A549 (cell line): ENCODE measurements around the gene TMEM135. TPM values are rescaled to one million over a fixed set of nuclear protein-coding genes. Genes with fewer than 3 reads are reported as not detected.
A peak's percentile ranks its signal among the peaks of the same experiment; 100 is the strongest.

ENCODE experiments used
- ATAC-seq, 2 experiments: fragments of 200-7000 bp in 1 of 2; fragments of >200 bp in 1 of 2; cut with Nextera tagmentation in 1 of 2; cut with Tn5 transposase in 1 of 2; 3 replicates each; pipeline versions ENCODE4 v1.8.0 to v1.9.1; 2018 to 2020; ENCODE audit warnings: mild to moderate bottlenecking in 1 of 2, moderate library complexity in 1 of 2
- CTCF ChIA-PET: fragments of 300-600 bp; sonication (Branson Sonifier 250); formaldehyde crosslinking; extraction: SDS; loops from one replicate; lab custom pipeline; 2021; ENCODE audit warnings: antibody characterized with exemption, inconsistent platforms; lab: Yijun Ruan, JAX
- POLR2A ChIA-PET: fragments of 350-600 bp; formaldehyde crosslinking; extraction: SDS; loops from one replicate; lab custom pipeline; 2021; ENCODE audit warnings: antibody characterized with exemption, inconsistent platforms; lab: Yijun Ruan, JAX
- DNase-seq, 2 experiments: peaks; one replicate each; pipeline versions ENCODE4 v3.0.0 to v3.0.0-alpha.2; 2011 to 2016; ENCODE audit warnings: low read depth in 1 of 2, low spot score in 1 of 2
- FAIRE-seq: peaks from 2 replicates; lab custom pipeline; 2011; peaks lifted over from hg19 to GRCh38; lab: Jason Lieb, UNC
- H3K27ac ChIP-seq, 2 experiments: fragments of >200 bp; sonication (Bioruptor Twin); formaldehyde crosslinking; 3 replicates each; pipeline ENCODE4 v1.5.1; 2016 to 2017
- H3K4me1 ChIP-seq: fragments of >200 bp; sonication (Bioruptor Twin); formaldehyde crosslinking; 3 replicates; pipeline ENCODE4 v1.6.1; 2016
- H3K4me2 ChIP-seq: fragments of >200 bp; sonication (Bioruptor Twin); formaldehyde crosslinking; 3 replicates; pipeline ENCODE4 v1.6.1; 2016
- H3K4me3 ChIP-seq: fragments of >200 bp; sonication (Bioruptor Twin); formaldehyde crosslinking; 3 replicates; pipeline ENCODE4 v1.5.1; 2016
- H3K9me3 ChIP-seq: fragments of >200 bp; sonication (Bioruptor Twin); formaldehyde crosslinking; 3 replicates; pipeline ENCODE4 v1.6.1; 2016
- BHLHE40 ChIP-seq: IDR thresholded peaks from 2 replicates; pipeline ENCODE4 v1.6.1; 2012; ENCODE audit warnings: low read depth, low read length, inconsistent platforms
- CEBPB ChIP-seq, 2 experiments: fragments of >200 bp in 1 of 2; sonication (Bioruptor Twin) in 1 of 2; formaldehyde crosslinking in 1 of 2; IDR thresholded peaks; 2 replicates each; pipeline ENCODE4 v1.6.1; 2012 to 2016
- EHMT2 ChIP-seq: fragments of 200-600 bp; sonication (generic); IDR thresholded peaks from 2 replicates; pipeline ENCODE4 v1.6.1; 2016; ENCODE audit warnings: antibody characterized with exemption, low read depth, mild to moderate bottlenecking, moderate library complexity
- FOSL2 ChIP-seq, 2 experiments: fragments of 450-650 bp in 1 of 2; fragments of >200 bp in 1 of 2; sonication (Bioruptor Twin) in 1 of 2; formaldehyde crosslinking; IDR thresholded peaks; 2 replicates each; pipeline versions ENCODE4 v1.5.0 to v1.6.1; 2016 to 2020; ENCODE audit warnings: mild to moderate bottlenecking in 1 of 2, moderate library complexity in 1 of 2
- HOXB13 ChIP-seq: fragments of 250-450 bp; sonication (Bioruptor Pico); IDR thresholded peaks from 2 replicates; pipeline ENCODE4 v1.5.0; 2020; ENCODE audit warnings: low read depth, mild to moderate bottlenecking, moderate library complexity
- JUN ChIP-seq, 2 experiments: fragments of >200 bp; sonication (Bioruptor Twin); formaldehyde crosslinking; IDR thresholded peaks; 2 replicates in 1 of 2; 3 replicates in 1 of 2; pipeline ENCODE4 v1.6.1; 2016 to 2017
- JUNB ChIP-seq: fragments of >200 bp; sonication (Bioruptor Twin); formaldehyde crosslinking; IDR thresholded peaks from 2 replicates; pipeline ENCODE4 v1.6.1; 2016
- KDM1A ChIP-seq: fragments of 200-600 bp; sonication (generic); IDR thresholded peaks from 2 replicates; pipeline ENCODE4 v1.6.1; 2016; ENCODE audit warnings: low read depth, mild to moderate bottlenecking
- NPAS2 ChIP-seq: fragments of 250-450 bp; sonication (Bioruptor Pico); IDR thresholded peaks from 2 replicates; pipeline ENCODE4 v1.8.0; 2022; ENCODE audit warnings: mild to moderate bottlenecking, moderate library complexity, borderline replicate concordance
- PHF8 ChIP-seq: fragments of 200-600 bp; sonication (generic); IDR thresholded peaks from 2 replicates; pipeline ENCODE4 v1.6.1; 2016; ENCODE audit warnings: low read depth, mild to moderate bottlenecking, antibody characterized with exemption, moderate library complexity, borderline replicate concordance
- POLR2A ChIP-seq: IDR thresholded peaks from 2 replicates; pipeline ENCODE4 v1.6.1; 2012; ENCODE audit warnings: mild to moderate bottlenecking, low read length
- RAD21 ChIP-seq, 2 experiments: fragments of >200 bp in 1 of 2; sonication (Bioruptor Twin) in 1 of 2; formaldehyde crosslinking in 1 of 2; IDR thresholded peaks in 1 of 2; conservative IDR thresholded peaks in 1 of 2; 2 replicates in 1 of 2; 3 replicates in 1 of 2; pipeline ENCODE4 v1.6.1; 2012 to 2018; ENCODE audit warnings: inconsistent platforms in 1 of 2
- RARB ChIP-seq: fragments of 250-450 bp; sonication (Bioruptor Pico); IDR thresholded peaks from 2 replicates; pipeline ENCODE4 v1.8.0; 2021; ENCODE audit warnings: mild to moderate bottlenecking, moderate library complexity
- RFX5 ChIP-seq: fragments of 450-650 bp; IDR thresholded peaks from 2 replicates; pipeline ENCODE4 v1.7.1; 2014; ENCODE audit warnings: antibody characterized with exemption, mild to moderate bottlenecking, moderate library complexity
- RNF2 ChIP-seq: fragments of 200-600 bp; sonication (generic); IDR thresholded peaks from 2 replicates; pipeline ENCODE4 v1.6.1; 2016; ENCODE audit warnings: low read depth, mild to moderate bottlenecking, antibody characterized with exemption, moderate library complexity, borderline replicate concordance
- SREBF2 ChIP-seq: fragments of 450-650 bp; IDR thresholded peaks from 2 replicates; pipeline ENCODE4 v1.6.1; 2014; ENCODE audit warnings: mild to moderate bottlenecking, moderate library complexity
- TFCP2L1 ChIP-seq: fragments of 250-450 bp; sonication (Bioruptor Pico); IDR thresholded peaks from 2 replicates; pipeline ENCODE4 v1.5.0; 2021; ENCODE audit warnings: mild to moderate bottlenecking
- TP53 ChIP-seq: fragments of 250-450 bp; sonication (Bioruptor Pico); IDR thresholded peaks from 2 replicates; pipeline ENCODE4 v1.5.0; 2021; ENCODE audit warnings: mild to moderate bottlenecking, moderate library complexity
- ZC3H11A ChIP-seq: fragments of 450-650 bp; IDR thresholded peaks from 2 replicates; pipeline ENCODE4 v1.6.1; 2014; ENCODE audit warnings: antibody characterized with exemption, mild to moderate bottlenecking
- WGBS: methylation state at CpG from one replicate; pipeline ENCODE4 v1.1.6; 2017; ENCODE audit errors: missing lambda C conversion rate; 5-methylcytosine and 5-hydroxymethylcytosine counted together
- polyA plus RNA-seq, 4 experiments: library from polyadenylated mRNA; depleted of rRNA in 3 of 4; stranded (reverse); fragments of >200 nt; fragmentation: RNase III in 1 of 4; extraction: RNeasy Plus Mini Kit Qiagen cat#74134 plus additional on column Dnase treatment in 1 of 4; gene quantifications; 2 replicates in 3 of 4; 3 replicates in 1 of 4; pipeline ENCODE4 v1.2.3, GENCODE V29; 2011 to 2017
- TF ChIP-seq, protein P1 (sequence below): fragments of 450-650 bp; IDR thresholded peaks from 2 replicates; pipeline ENCODE4 v1.6.1; 2014; ENCODE audit warnings: antibody characterized with exemption
- TF ChIP-seq, protein P2 (sequence below): fragments of >200 bp; sonication (Bioruptor Twin); formaldehyde crosslinking; IDR thresholded peaks from 3 replicates; pipeline ENCODE4 v1.6.1; 2016

TMEM135 gene
- polyA plus RNA-seq, 2 of the 4 experiments (the other 2 are of a cell fraction): 18.4 to 18.5 TPM

DNA sequence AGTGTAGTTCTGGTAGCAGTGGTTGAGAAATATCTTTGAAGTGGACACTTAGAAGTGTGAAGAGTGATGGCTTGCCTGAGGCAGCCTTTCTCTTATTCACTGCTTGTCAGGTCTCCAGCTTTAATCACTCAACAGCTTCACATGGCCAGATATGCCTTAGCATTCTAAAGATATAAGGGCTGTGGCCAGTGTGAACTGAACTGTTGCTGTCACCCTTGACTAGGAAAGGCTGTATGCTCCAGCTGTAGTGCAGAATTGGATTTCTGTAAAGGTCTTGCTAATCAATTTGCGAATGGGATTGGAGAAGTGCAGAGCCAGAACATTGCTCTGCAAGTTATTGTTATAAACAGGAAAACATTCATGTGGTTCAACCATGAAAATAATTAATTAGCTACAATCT lies 266.7 kb downstream of the TMEM135 start:
- CTCF ChIA-PET: no interaction called here
- WGBS: 95% methylated on average over 1 of the region's 1 CpG
- no peak for FAIRE-seq
- POLR2A ChIA-PET: no interaction called here
- Histone ChIP-seq H3K4me1 (no peaks in the 10 kb centered on the region), H3K4me3 (no peak overlapping the region), H3K27ac (no peak overlapping the region), H3K4me2 (no peak overlapping the region), H3K9me3 (no peaks in the 10 kb centered on the region)
- DNase-seq: no peak
- no peak for ATAC-seq
- TF ChIP-seq PHF8: no peak
- no peak for TF ChIP-seq JUN (IDR thresholded peaks at IDR 0.05)
- TF ChIP-seq TP53 (CRISPR knock-in tag): no peak
- TF ChIP-seq, protein P1, sequence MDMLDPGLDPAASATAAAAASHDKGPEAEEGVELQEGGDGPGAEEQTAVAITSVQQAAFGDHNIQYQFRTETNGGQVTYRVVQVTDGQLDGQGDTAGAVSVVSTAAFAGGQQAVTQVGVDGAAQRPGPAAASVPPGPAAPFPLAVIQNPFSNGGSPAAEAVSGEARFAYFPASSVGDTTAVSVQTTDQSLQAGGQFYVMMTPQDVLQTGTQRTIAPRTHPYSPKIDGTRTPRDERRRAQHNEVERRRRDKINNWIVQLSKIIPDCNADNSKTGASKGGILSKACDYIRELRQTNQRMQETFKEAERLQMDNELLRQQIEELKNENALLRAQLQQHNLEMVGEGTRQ: no peak
- no peak for TF ChIP-seq RFX5
- no peak for TF ChIP-seq JUNB
- TF ChIP-seq TFCP2L1: no peak
- no peak for TF ChIP-seq KDM1A
- no peak for TF ChIP-seq NPAS2 (CRISPR knock-in tag)
- no peak for TF ChIP-seq BHLHE40
- no peak for TF ChIP-seq HOXB13 (CRISPR knock-in tag)
- no peak for TF ChIP-seq FOSL2 (IDR thresholded peaks at IDR 0.05)
- TF ChIP-seq FOSL2 (CRISPR knock-in tag; IDR thresholded peaks at IDR 0.05): no peak
- TF ChIP-seq, all 56 proteins: peak for 0

DNA sequence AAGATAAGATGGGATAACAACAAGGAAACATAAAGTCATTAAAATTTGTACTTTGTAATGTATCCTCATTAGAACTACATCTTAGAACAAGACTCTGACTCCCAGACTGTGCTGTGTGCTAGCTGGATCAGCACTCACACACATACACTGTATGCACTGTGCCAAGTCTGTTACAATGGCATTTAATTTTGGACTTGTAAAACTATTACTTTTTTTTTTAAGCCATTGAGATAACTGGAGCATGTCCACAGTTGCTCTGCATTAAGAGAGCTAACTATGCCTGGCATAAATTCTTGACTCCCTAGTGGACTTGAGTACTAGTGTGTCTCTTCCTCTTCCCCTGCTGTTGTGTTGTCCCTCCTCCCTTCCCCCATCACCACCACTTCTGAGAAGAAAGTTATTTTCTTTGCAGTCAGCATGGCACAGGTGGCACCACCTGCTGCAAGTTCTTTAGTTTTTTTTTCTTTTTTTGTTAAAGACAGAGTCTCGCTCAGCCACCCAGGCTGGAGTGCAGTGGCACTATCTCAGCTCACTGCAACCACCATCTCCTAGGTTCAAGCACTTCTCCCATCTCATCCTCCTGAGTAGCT lies 268.6 kb downstream of the TMEM135 start:
- ATAC-seq (no peak), DNase-seq (no peak), FAIRE-seq (no peak)
- no peak for TF ChIP-seq TP53 (CRISPR knock-in tag)
- TF ChIP-seq, protein P2, sequence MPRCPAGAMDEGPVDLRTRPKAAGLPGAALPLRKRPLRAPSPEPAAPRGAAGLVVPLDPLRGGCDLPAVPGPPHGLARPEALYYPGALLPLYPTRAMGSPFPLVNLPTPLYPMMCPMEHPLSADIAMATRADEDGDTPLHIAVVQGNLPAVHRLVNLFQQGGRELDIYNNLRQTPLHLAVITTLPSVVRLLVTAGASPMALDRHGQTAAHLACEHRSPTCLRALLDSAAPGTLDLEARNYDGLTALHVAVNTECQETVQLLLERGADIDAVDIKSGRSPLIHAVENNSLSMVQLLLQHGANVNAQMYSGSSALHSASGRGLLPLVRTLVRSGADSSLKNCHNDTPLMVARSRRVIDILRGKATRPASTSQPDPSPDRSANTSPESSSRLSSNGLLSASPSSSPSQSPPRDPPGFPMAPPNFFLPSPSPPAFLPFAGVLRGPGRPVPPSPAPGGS: no peak
- POLR2A ChIA-PET: interaction anchor here (0.6 kb wide), 1 partner anchor 43 kb away, joined by 3 read pairs; no protein-coding TSS in a partner anchor
- CTCF ChIA-PET: interaction anchor here (0.7 to 1.9 kb wide), 2 partner anchors 10 to 1255 kb away, joined by 3 to 4 read pairs; no protein-coding TSS in a partner anchor
- Histone ChIP-seq H3K27ac (no peak overlapping the region), H3K4me3 (no peak overlapping the region), H3K4me2 (no peak overlapping the region), H3K4me1 (no peaks in the 10 kb centered on the region), H3K9me3 (no peaks in the 10 kb centered on the region)
- 100% methylated on average over 1 of the region's 1 CpG for WGBS

DNA sequence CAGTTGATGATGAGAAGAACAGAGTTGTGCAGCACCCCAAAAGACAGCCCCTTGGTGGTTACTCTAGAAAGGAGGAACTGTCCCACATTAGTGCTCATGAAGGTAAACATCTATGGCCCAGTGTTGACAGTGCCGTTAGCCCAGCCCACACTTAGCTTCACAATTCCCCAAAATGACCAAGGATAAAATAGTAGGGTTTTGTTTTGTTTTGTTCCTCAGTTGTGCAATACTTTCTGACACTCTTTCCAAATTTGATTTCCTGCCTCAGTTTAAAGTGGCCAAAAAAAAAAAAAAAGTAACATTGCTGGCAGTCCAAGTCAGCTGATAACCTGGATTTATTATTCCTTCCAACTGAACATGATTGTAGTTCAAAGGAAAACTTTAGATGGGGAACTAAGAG lies 269.4 kb downstream of the TMEM135 start:
- H3K9me3 ChIP-seq: no peaks in the 10 kb centered on the region
- DNase-seq (no peak), ATAC-seq (no peak), FAIRE-seq (no peak)
- no peak overlapping the region for H3K27ac ChIP-seq
- ChIA-PET POLR2A (no interaction called here), CTCF (interaction anchor here (0.7 to 1.9 kb wide), 2 partner anchors 11 to 1254 kb away, joined by 3 to 4 read pairs; no protein-coding TSS in a partner anchor)
- WGBS: 91% methylated on average over 1 of the region's 1 CpG
- H3K4me2 ChIP-seq: no peak overlapping the region
- no peaks in the 10 kb centered on the region for H3K4me1 ChIP-seq
- TF ChIP-seq RNF2 (no peak), POLR2A (no peak), EHMT2 (no peak), SREBF2 (no peak), RARB (CRISPR knock-in tag) (no peak), CEBPB (IDR thresholded peaks at IDR 0.05) (0 out of 4 replicates have a peak, but pooled peaks of 1 of the 2 experiments have one; percentile 6), RAD21 (conservative IDR thresholded peaks at IDR 0.05 in 1 of 2, IDR thresholded peaks at IDR 0.05 in 1 of 2) (no peak), ZC3H11A (no peak)
- no peak overlapping the region for H3K4me3 ChIP-seq
